ENCODE results near the gene SYT6.

DNA sequence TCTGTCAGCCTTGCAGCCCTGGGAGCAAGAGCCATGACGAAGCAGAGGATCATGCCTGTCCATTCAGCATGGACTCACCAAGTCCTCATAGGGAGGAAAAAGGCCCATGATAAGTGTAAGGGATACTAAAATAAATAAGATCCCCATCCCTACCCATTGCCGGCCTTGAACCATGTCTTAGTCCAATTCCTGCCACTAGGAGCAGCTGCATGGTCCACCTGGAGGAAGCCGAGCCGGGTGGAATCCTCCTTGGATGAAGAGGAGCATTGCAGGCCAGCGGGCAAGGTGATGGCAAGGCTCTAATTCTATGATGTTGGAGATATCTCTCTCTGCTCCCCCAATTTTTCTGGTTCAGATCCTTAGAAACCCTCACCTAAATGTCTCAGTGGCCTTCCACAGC, 38.7 kb upstream of the SYT6 start:
- TF ChIP-seq JUN (CRISPR knock-in tag; IDR thresholded peaks at IDR 0.05) (no peak), CTCF (IDR thresholded peaks at IDR 0.05) (no peak), SMAD3 (CRISPR knock-in tag; IDR thresholded peaks at IDR 0.05; ENCODE audit: borderline replicate concordance) (no peak), NFATC4 (CRISPR knock-in tag; IDR thresholded peaks at IDR 0.05) (no peak), ZNF532 (CRISPR knock-in tag; IDR thresholded peaks at IDR 0.05; ENCODE audit: borderline replicate concordance) (no peak), HMGXB4 (CRISPR knock-in tag; IDR thresholded peaks at IDR 0.05) (no peak)
- TF ChIP-seq, protein P1, sequence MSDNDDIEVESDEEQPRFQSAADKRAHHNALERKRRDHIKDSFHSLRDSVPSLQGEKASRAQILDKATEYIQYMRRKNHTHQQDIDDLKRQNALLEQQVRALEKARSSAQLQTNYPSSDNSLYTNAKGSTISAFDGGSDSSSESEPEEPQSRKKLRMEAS (CRISPR knock-in tag; IDR thresholded peaks at IDR 0.05) = no peak
- TF ChIP-seq, protein P2, sequence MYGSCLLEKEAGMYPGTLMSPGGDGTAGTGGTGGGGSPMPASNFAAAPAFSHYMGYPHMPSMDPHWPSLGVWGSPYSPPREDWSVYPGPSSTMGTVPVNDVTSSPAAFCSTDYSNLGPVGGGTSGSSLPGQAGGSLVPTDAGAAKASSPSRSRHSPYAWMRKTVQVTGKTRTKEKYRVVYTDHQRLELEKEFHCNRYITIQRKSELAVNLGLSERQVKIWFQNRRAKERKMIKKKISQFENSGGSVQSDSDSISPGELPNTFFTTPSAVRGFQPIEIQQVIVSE (CRISPR knock-in tag; IDR thresholded peaks at IDR 0.05; ENCODE audit: borderline replicate concordance) = no peak
